Neuron (in vitro differentiated cells): ENCODE results near the gene COG7.

Experiments
- H2AFZ ChIP-seq: one replicate; pipeline ENCODE4 v1.6.1; 2013; ENCODE audit warnings: low read depth, mild to moderate bottlenecking, inconsistent platforms, low read length, moderate library complexity
- H3K27me3 ChIP-seq: one replicate; pipeline ENCODE4 v1.6.1; 2013; ENCODE audit warnings: low read length; ENCODE audit not compliant: insufficient read depth
- H3K36me3 ChIP-seq: one replicate; pipeline ENCODE4 v1.6.1; 2013; ENCODE audit warnings: low read length; ENCODE audit not compliant: insufficient read depth
- H3K4me1 ChIP-seq: one replicate; pipeline ENCODE4 v1.6.1; 2013; ENCODE audit warnings: low read length; ENCODE audit not compliant: insufficient read depth
- H3K4me3 ChIP-seq: 2 replicates; pipeline ENCODE4 v1.5.1; 2013; ENCODE audit warnings: mild to moderate bottlenecking, low read length, moderate library complexity
- H3K9me3 ChIP-seq: one replicate; pipeline ENCODE4 v1.6.1; 2013; ENCODE audit warnings: low read length

Gene COG7

GRCh38 chr16:23351360-23351759 is 101.6 kb downstream of the COG7 start:
- H3K27me3 ChIP-seq = no peaks in the 10 kb centered on the region
- H2AFZ ChIP-seq = no peak overlapping the region
- no peak overlapping the region for H3K4me3 ChIP-seq
- H3K4me1 ChIP-seq = no peaks in the 10 kb centered on the region
- H3K9me3 ChIP-seq = no peaks in the 10 kb centered on the region
- no peaks in the 10 kb centered on the region for H3K36me3 ChIP-seq

- no peaks in the 10 kb centered on the region for H3K9me3 ChIP-seq
- no peaks in the 10 kb centered on the region for H3K4me1 ChIP-seq
- no peaks in the 10 kb centered on the region for H3K36me3 ChIP-seq
- no peak overlapping the region for H2AFZ ChIP-seq
- H3K27me3 ChIP-seq = no peaks in the 10 kb centered on the region
- H3K4me3 ChIP-seq = no peak overlapping the region
Observed at GRCh38 chr16:23348579-23349469, 104.2 kb downstream of the COG7 start.

GRCh38 chr16:23345237-23345636 is 107.8 kb downstream of the COG7 start:
- Histone ChIP-seq H3K9me3 (no peaks in the 10 kb centered on the region), H3K4me3 (no peak overlapping the region), H2AFZ (no peak overlapping the region), H3K36me3 (no peaks in the 10 kb centered on the region), H3K4me1 (no peaks in the 10 kb centered on the region), H3K27me3 (no peaks in the 10 kb centered on the region)

GRCh38 chr16:23343643-23344612 is 109.1 kb downstream of the COG7 start:
- no peaks in the 10 kb centered on the region for H3K4me1 ChIP-seq
- no peaks in the 10 kb centered on the region for H3K27me3 ChIP-seq
- no peaks in the 10 kb centered on the region for H3K9me3 ChIP-seq
- H3K4me3 ChIP-seq = no peak overlapping the region
- H3K36me3 ChIP-seq = no peaks in the 10 kb centered on the region
- H2AFZ ChIP-seq = no peak overlapping the region

GRCh38 chr16:23342083-23342640 is 110.8 kb downstream of the COG7 start:
- Histone ChIP-seq H3K9me3 (no peaks in the 10 kb centered on the region), H2AFZ (no peak overlapping the region), H3K4me1 (no peaks in the 10 kb centered on the region), H3K4me3 (no peak overlapping the region), H3K36me3 (no peaks in the 10 kb centered on the region), H3K27me3 (no peaks in the 10 kb centered on the region)

GRCh38 chr16:23339787-23340186 is 113.2 kb downstream of the COG7 start:
- Histone ChIP-seq H3K4me1 (no peaks in the 10 kb centered on the region), H3K4me3 (no peak overlapping the region)

More at GRCh38 chr16:23339787-23340186, 113.2 kb downstream of the COG7 start:
- Histone ChIP-seq H3K9me3 (no peaks in the 10 kb centered on the region), H3K36me3 (no peaks in the 10 kb centered on the region), H3K27me3 (no peaks in the 10 kb centered on the region), H2AFZ (no peak overlapping the region)
